ENCODE results near the gene REEP1.

REEP1 gene

GRCh38 chr2:86223140-86223926, 114.1 kb downstream of the REEP1 start:
- POLR2A ChIA-PET, result no interaction called here
- no peak for TF ChIP-seq PKNOX1 (IDR thresholded peaks at IDR 0.05)
- no peak for TF ChIP-seq TARDBP (IDR thresholded peaks at IDR 0.05)
- TF ChIP-seq NFRKB (IDR thresholded peaks at IDR 0.05), result no peak
- no peak for TF ChIP-seq SUZ12 (IDR thresholded peaks at IDR 0.05)
- TF ChIP-seq HDGF (IDR thresholded peaks at IDR 0.05; ENCODE audit: borderline replicate concordance), result no peak
- TF ChIP-seq ARNT (IDR thresholded peaks at IDR 0.05), result no peak
- no peak for TF ChIP-seq FOXK2 (IDR thresholded peaks at IDR 0.05)
- no peak for TF ChIP-seq SP1 (IDR thresholded peaks at IDR 0.05)
- no peak for TF ChIP-seq ELF4 (IDR thresholded peaks at IDR 0.05)
- no peak for TF ChIP-seq LEF1 (IDR thresholded peaks at IDR 0.05; ENCODE audit: borderline replicate concordance)
- no peak for TF ChIP-seq FOXA1 (IDR thresholded peaks at IDR 0.05)
- TF ChIP-seq CTBP1 (IDR thresholded peaks at IDR 0.05; ENCODE audit: borderline replicate concordance), result no peak
- no peak for TF ChIP-seq L3MBTL2 (conservative IDR thresholded peaks at IDR 0.05)
- TF ChIP-seq FOXM1 (IDR thresholded peaks at IDR 0.05; ENCODE audit: borderline replicate concordance), result no peak
- CTCF ChIA-PET, result no interaction called here
- no peak for DNase-seq (ENCODE audit: extremely low spot score)

GRCh38 chr2:86221066-86221684, 116.3 kb downstream of the REEP1 start:
- ChIA-PET POLR2A (interaction anchor here (0.9 kb wide), 1 partner anchor 116 kb away, joined by 3 read pairs; the partner anchor contains the start of gene REEP1), CTCF (interaction anchor here (0.6 to 1.7 kb wide), 19 partner anchors 9 to 465 kb away, joined by 3 to 8 read pairs (median 3); partner anchors contain the start of gene MRPL35)
- TF ChIP-seq FOXK2 (IDR thresholded peaks at IDR 0.05), result no peak
- TF ChIP-seq ELF4 (IDR thresholded peaks at IDR 0.05), result no peak
- no peak for TF ChIP-seq NFRKB (IDR thresholded peaks at IDR 0.05)
- TF ChIP-seq ZNF384 (IDR thresholded peaks at IDR 0.05), result no peak
- no peak for TF ChIP-seq HDGF (IDR thresholded peaks at IDR 0.05; ENCODE audit: borderline replicate concordance)
- TF ChIP-seq LEF1 (IDR thresholded peaks at IDR 0.05; ENCODE audit: borderline replicate concordance), result no peak
- no peak for TF ChIP-seq BHLHE40 (IDR thresholded peaks at IDR 0.05; ENCODE audit: borderline replicate concordance)
- DNase-seq (ENCODE audit: extremely low spot score), result peak; percentile 61

- TF ChIP-seq FOXK2 (IDR thresholded peaks at IDR 0.05), result no peak
- no peak for TF ChIP-seq ARNT (IDR thresholded peaks at IDR 0.05)
- no peak for TF ChIP-seq PKNOX1 (IDR thresholded peaks at IDR 0.05)
- no peak for TF ChIP-seq FOXA1 (IDR thresholded peaks at IDR 0.05)
- no peak for TF ChIP-seq FOXM1 (IDR thresholded peaks at IDR 0.05; ENCODE audit: borderline replicate concordance)
- TF ChIP-seq NFRKB (IDR thresholded peaks at IDR 0.05), result no peak
- TF ChIP-seq LEF1 (IDR thresholded peaks at IDR 0.05; ENCODE audit: borderline replicate concordance), result no peak
- TF ChIP-seq TARDBP (IDR thresholded peaks at IDR 0.05), result no peak
- TF ChIP-seq SUZ12 (IDR thresholded peaks at IDR 0.05), result no peak
- ChIA-PET POLR2A (no interaction called here), CTCF (interaction anchor here (0.8 to 1.3 kb wide), 2 partner anchors 10 to 150 kb away, joined by 3 to 6 read pairs; no protein-coding TSS in a partner anchor)
- no peak for DNase-seq (ENCODE audit: extremely low spot score)
Observed at GRCh38 chr2:86219896-86220295, 117.5 kb downstream of the REEP1 start.

- CTCF ChIA-PET, result no interaction called here
- POLR2A ChIA-PET, result no interaction called here
- TF ChIP-seq FOXK2 (IDR thresholded peaks at IDR 0.05), result no peak
- TF ChIP-seq ZNF384 (IDR thresholded peaks at IDR 0.05), result no peak
- TF ChIP-seq LEF1 (IDR thresholded peaks at IDR 0.05; ENCODE audit: borderline replicate concordance), result no peak
- TF ChIP-seq SUZ12 (IDR thresholded peaks at IDR 0.05), result no peak
- no peak for TF ChIP-seq HDGF (IDR thresholded peaks at IDR 0.05; ENCODE audit: borderline replicate concordance)
- no peak for TF ChIP-seq SP1 (IDR thresholded peaks at IDR 0.05)
- no peak for TF ChIP-seq CTBP1 (IDR thresholded peaks at IDR 0.05; ENCODE audit: borderline replicate concordance)
- TF ChIP-seq TARDBP (IDR thresholded peaks at IDR 0.05), result no peak
- no peak for TF ChIP-seq PKNOX1 (IDR thresholded peaks at IDR 0.05)
- no peak for TF ChIP-seq FOXA1 (IDR thresholded peaks at IDR 0.05)
- TF ChIP-seq L3MBTL2 (conservative IDR thresholded peaks at IDR 0.05), result no peak
- TF ChIP-seq ELF4 (IDR thresholded peaks at IDR 0.05), result no peak
- no peak for TF ChIP-seq ARNT (IDR thresholded peaks at IDR 0.05)
- no peak for TF ChIP-seq NFRKB (IDR thresholded peaks at IDR 0.05)
- TF ChIP-seq FOXM1 (IDR thresholded peaks at IDR 0.05; ENCODE audit: borderline replicate concordance), result no peak
- no peak for TF ChIP-seq BHLHE40 (IDR thresholded peaks at IDR 0.05; ENCODE audit: borderline replicate concordance)
- DNase-seq (ENCODE audit: extremely low spot score), result no peak
Observed at GRCh38 chr2:86218124-86218523, 119.3 kb downstream of the REEP1 start.

- no peak for DNase-seq (ENCODE audit: extremely low spot score)
- ChIA-PET CTCF (interaction anchor here (1.0 to 1.7 kb wide), 2 partner anchors 18 to 156 kb away, joined by 3 to 6 read pairs; partner anchors contain the start of gene MRPL35), POLR2A (no interaction called here)
- no peak for TF ChIP-seq NFRKB (IDR thresholded peaks at IDR 0.05)
- no peak for TF ChIP-seq SUZ12 (IDR thresholded peaks at IDR 0.05)
- TF ChIP-seq CTBP1 (IDR thresholded peaks at IDR 0.05; ENCODE audit: borderline replicate concordance), result no peak
- no peak for TF ChIP-seq ARNT (IDR thresholded peaks at IDR 0.05)
- TF ChIP-seq SP1 (IDR thresholded peaks at IDR 0.05), result no peak
- TF ChIP-seq BHLHE40 (IDR thresholded peaks at IDR 0.05; ENCODE audit: borderline replicate concordance), result no peak
- TF ChIP-seq FOXA1 (IDR thresholded peaks at IDR 0.05), result no peak
- no peak for TF ChIP-seq ZNF384 (IDR thresholded peaks at IDR 0.05)
- no peak for TF ChIP-seq L3MBTL2 (conservative IDR thresholded peaks at IDR 0.05)
- no peak for TF ChIP-seq ELF4 (IDR thresholded peaks at IDR 0.05)
- TF ChIP-seq HDGF (IDR thresholded peaks at IDR 0.05; ENCODE audit: borderline replicate concordance), result no peak
- no peak for TF ChIP-seq PKNOX1 (IDR thresholded peaks at IDR 0.05)
Observed at GRCh38 chr2:86216575-86217555, 120.6 kb downstream of the REEP1 start.

Data from HEK293T (cell line).